Activated CD8-positive, alpha-beta T cell treated with anti-CD3 and anti-CD28 coated beads for 36 hours (primary cell): ENCODE results near the gene BEND6. TPM values are rescaled to one million over a fixed set of nuclear protein-coding genes. Genes with fewer than 3 reads are reported as not detected.

ENCODE experiments used
- ATAC-seq: fragments of 200-7000 bp; cut with Tn5 transposase; one replicate; pipeline ENCODE4 v1.10.0; 2021; ENCODE audit warnings: mild to moderate bottlenecking, moderate library complexity
- CTCF ChIA-PET: fragments of 350-600 bp; sonication (Branson Sonifier 250); formaldehyde crosslinking; loops from one replicate; lab custom pipeline; 2021; ENCODE audit warnings: antibody characterized with exemption; lab: Charles Lee
- POLR2A ChIA-PET: fragments of 350-600 bp; sonication (Branson Sonifier 250); formaldehyde crosslinking; loops from one replicate; lab custom pipeline; 2021; ENCODE audit warnings: antibody characterized with exemption; lab: Charles Lee
- DNase-seq: peaks from one replicate; pipeline ENCODE4 v3.0.0-alpha.2; 2020
- H3K27ac Mint-ChIP-seq: one replicate; pipeline ENCODE4 v1.8.0; 2021; ENCODE audit warnings: mild to moderate bottlenecking, mixed read lengths
- H3K27me3 Mint-ChIP-seq: one replicate; pipeline ENCODE4 v1.8.0; 2021; ENCODE audit warnings: mixed read lengths
- H3K36me3 Mint-ChIP-seq: one replicate; pipeline ENCODE4 v1.8.0; 2021; ENCODE audit warnings: low read depth, mixed read lengths
- H3K4me1 Mint-ChIP-seq: one replicate; pipeline ENCODE4 v1.8.0; 2021; ENCODE audit warnings: low read depth, mixed read lengths
- H3K4me3 Mint-ChIP-seq: one replicate; pipeline ENCODE4 v1.8.0; 2021; ENCODE audit warnings: mild to moderate bottlenecking, moderate library complexity, mixed read lengths
- H3K9me3 Mint-ChIP-seq: one replicate; pipeline ENCODE4 v1.8.0; 2021; ENCODE audit warnings: mixed read lengths
- CTCF ChIP-seq: fragments of 200-600 bp; IDR thresholded peaks from one replicate; pipeline ENCODE4 v1.8.0; 2022; ENCODE audit warnings: antibody characterized with exemption, mild to moderate bottlenecking
- intact Hi-C: fragments of 100-400 bp; cut with micrococcal nuclease; formaldehyde crosslinking; loops from one replicate; pipeline ENCODE4 v1.10.0; 2022
- total RNA-seq, 2 experiments: library from RNA; stranded (reverse); gene quantifications; one replicate each; pipeline ENCODE4 v1.2.3, GENCODE V29; 2021

BEND6 gene
- not detected for total RNA-seq

- no peak within 1 kb of the TSS for H3K27ac Mint-ChIP-seq
These were observed at the start of gene BEND6 for GRCh38 chr6:56954403-56955170. Gene BEND6, plus strand, starts transcription at chr6:56955107. Its CDS starts 26,704 bp downstream, at chr6:56981811.

GRCh38 chr6:56905378-56905777 lies 49.5 kb upstream of the BEND6 start:
- intact Hi-C loops, result loop anchor here (2.0 kb wide), 1 partner anchor 115 kb away; no protein-coding TSS in a partner anchor
- no peak overlapping the region for H3K4me3 Mint-ChIP-seq
- H3K4me1 Mint-ChIP-seq, result no peaks in the 10 kb centered on the region

More at GRCh38 chr6:56954403-56955170, at the start of gene BEND6:
- CTCF ChIA-PET, result interaction anchor here (0.7 to 10.3 kb wide), 10 partner anchors 9 to 364 kb away, joined by 3 to 74 read pairs (median 4); partner anchors contain the start of gene PRIM2
- Mint-ChIP-seq H3K4me1 (peaks cover 16% of the 10 kb centered on the region), H3K27me3 (peaks cover 59% of the 10 kb centered on the region), H3K9me3 (no peaks in the 10 kb centered on the region), H3K4me3 (peak within 1 kb of the TSS; percentile 81), H3K36me3 (no peaks in the 10 kb centered on the region)
- TF ChIP-seq CTCF, result no peak
- intact Hi-C loops, result loop anchor here (5.0 kb wide), 1 partner anchor 42 kb away; no protein-coding TSS in a partner anchor
- ATAC-seq (peak; percentile 60), DNase-seq (peak; percentile 44)
- POLR2A ChIA-PET, result interaction anchor here (0.6 kb wide), 1 partner anchor 122 kb away, joined by 3 read pairs; no protein-coding TSS in a partner anchor

GRCh38 chr6:56906752-56907151 lies 48.2 kb upstream of the BEND6 start:
- Mint-ChIP-seq H3K9me3 (no peaks in the 10 kb centered on the region), H3K27ac (no peak overlapping the region), H3K4me1 (no peaks in the 10 kb centered on the region), H3K36me3 (no peaks in the 10 kb centered on the region), H3K4me3 (no peak overlapping the region), H3K27me3 (peaks cover 4% of the 10 kb centered on the region)
- intact Hi-C loops, result no loop called here
- ATAC-seq (no peak), DNase-seq (no peak)
- no peak for TF ChIP-seq CTCF
- POLR2A ChIA-PET, result no interaction called here
- CTCF ChIA-PET, result interaction anchor here (1.4 to 7.0 kb wide), 2 partner anchors 9 to 410 kb away, joined by 4 to 138 read pairs; partner anchors contain the start of gene PRIM2

More at GRCh38 chr6:56905378-56905777, 49.5 kb upstream of the BEND6 start:
- TF ChIP-seq CTCF, result no peak
- Mint-ChIP-seq H3K27me3 (peaks cover 4% of the 10 kb centered on the region), H3K36me3 (no peaks in the 10 kb centered on the region), H3K9me3 (no peaks in the 10 kb centered on the region), H3K27ac (no peak overlapping the region)
- CTCF ChIA-PET, result interaction anchor here (1.0 to 7.0 kb wide), 14 partner anchors 8 to 411 kb away, joined by 3 to 138 read pairs (median 5); partner anchors contain the start of genes BEND6 and PRIM2
- DNase-seq (no peak), ATAC-seq (no peak)
- POLR2A ChIA-PET, result no interaction called here

- ATAC-seq (no peak), DNase-seq (no peak)
- H3K36me3 Mint-ChIP-seq, result no peaks in the 10 kb centered on the region
- H3K9me3 Mint-ChIP-seq, result no peaks in the 10 kb centered on the region
- intact Hi-C loops, result no loop called here
- H3K27ac Mint-ChIP-seq, result no peak overlapping the region
- no peaks in the 10 kb centered on the region for H3K4me1 Mint-ChIP-seq
- TF ChIP-seq CTCF, result no peak
- peaks cover 8% of the 10 kb centered on the region for H3K27me3 Mint-ChIP-seq
- H3K4me3 Mint-ChIP-seq, result no peak overlapping the region
- ChIA-PET POLR2A (no interaction called here), CTCF (no interaction called here)
These were observed 45.6 kb upstream of the BEND6 start for GRCh38 chr6:56909115-56909907.
